Osteocyte (in vitro differentiated cells): ENCODE results near the gene CARMIL1. TPM values are rescaled to one million over a fixed set of nuclear protein-coding genes. Genes with fewer than 3 reads are reported as not detected.

ENCODE experiments used
- DNase-seq: peaks from one replicate; pipeline ENCODE4 v3.0.0; 2021; ENCODE audit warnings: mixed read lengths; ENCODE audit not compliant: unreplicated experiment; ENCODE audit errors: extremely low spot score
- H3K27ac Mint-ChIP-seq: one replicate; pipeline ENCODE4 v1.8.0; 2021; ENCODE audit warnings: mild to moderate bottlenecking, mixed read lengths; ENCODE audit not compliant: unreplicated experiment
- H3K27me3 Mint-ChIP-seq: one replicate; pipeline ENCODE4 v1.8.0; 2021; ENCODE audit warnings: mixed read lengths; ENCODE audit not compliant: unreplicated experiment
- H3K36me3 Mint-ChIP-seq: one replicate; pipeline ENCODE4 v1.8.0; 2021; ENCODE audit warnings: mixed read lengths; ENCODE audit not compliant: unreplicated experiment
- H3K4me1 Mint-ChIP-seq: one replicate; pipeline ENCODE4 v1.8.0; 2021; ENCODE audit warnings: mixed read lengths; ENCODE audit not compliant: unreplicated experiment
- H3K4me3 Mint-ChIP-seq: one replicate; pipeline ENCODE4 v1.8.0; 2021; ENCODE audit warnings: mild to moderate bottlenecking, moderate library complexity, mixed read lengths; ENCODE audit not compliant: unreplicated experiment
- H3K9me3 Mint-ChIP-seq: one replicate; pipeline ENCODE4 v1.8.0; 2021; ENCODE audit warnings: mixed read lengths; ENCODE audit not compliant: unreplicated experiment
- CTCF ChIP-seq: fragments of 200-600 bp; sonication (generic); IDR thresholded peaks from 2 replicates; pipeline ENCODE4 v1.5.0; 2021; ENCODE audit warnings: antibody characterized with exemption, mild to moderate bottlenecking, moderate library complexity
- total RNA-seq: library from RNA; stranded (reverse); gene quantifications from 2 replicates; pipeline ENCODE4 v1.2.1, GENCODE V29; 2021

The CARMIL1 gene
- total RNA-seq, 1 donor from 2014 or later: 14.9 TPM

DNA sequence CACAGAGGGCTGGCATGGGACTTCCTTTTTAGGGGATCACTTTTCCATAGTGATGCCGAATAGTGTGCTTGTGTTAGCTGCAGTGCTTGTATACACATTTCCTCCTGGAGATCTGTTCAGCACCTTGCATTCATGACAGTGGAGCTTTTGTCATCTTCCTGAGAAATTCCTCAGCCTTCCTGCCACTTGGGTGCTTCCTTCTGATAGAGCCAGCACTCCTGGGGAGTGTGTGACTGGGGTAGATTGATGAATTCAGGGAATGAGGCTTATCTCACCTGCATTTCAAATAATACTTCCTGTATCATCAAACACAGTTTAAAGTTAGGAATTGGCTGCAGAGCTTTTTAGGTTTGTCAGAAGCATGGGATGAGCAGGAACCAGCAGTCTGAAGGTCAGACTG lies 324.1 kb downstream of the CARMIL1 start:
- no peak for DNase-seq
- H3K27me3 Mint-ChIP-seq: no peaks in the 10 kb centered on the region
- H3K36me3 Mint-ChIP-seq: peaks cover 17% of the 10 kb centered on the region
- no peak overlapping the region for H3K27ac Mint-ChIP-seq
- H3K4me1 Mint-ChIP-seq: peaks cover 3% of the 10 kb centered on the region
- TF ChIP-seq CTCF: no peak
- no peak overlapping the region for H3K4me3 Mint-ChIP-seq
- H3K9me3 Mint-ChIP-seq: no peaks in the 10 kb centered on the region

DNA sequence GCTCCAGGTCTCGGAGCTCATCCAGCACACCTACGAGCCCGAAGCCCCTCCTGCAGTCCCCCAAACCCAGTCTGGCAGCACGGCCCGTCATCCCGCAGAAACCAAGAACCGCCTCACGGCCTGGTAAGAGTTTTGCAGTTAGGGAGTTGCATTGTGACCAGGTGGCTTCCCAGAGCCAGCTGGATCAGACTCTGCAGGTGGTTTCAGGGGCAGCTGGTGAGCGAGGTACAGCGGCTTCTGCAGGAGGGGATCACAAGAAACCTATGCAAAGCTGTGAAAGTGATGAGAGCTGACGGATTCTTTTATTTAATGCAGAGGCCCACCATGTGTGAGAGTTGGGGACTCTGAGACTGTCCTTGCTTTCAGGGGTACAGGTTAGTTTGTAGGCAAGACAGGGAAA lies 327.0 kb downstream of the CARMIL1 start:
- no peak for TF ChIP-seq CTCF

DNA sequence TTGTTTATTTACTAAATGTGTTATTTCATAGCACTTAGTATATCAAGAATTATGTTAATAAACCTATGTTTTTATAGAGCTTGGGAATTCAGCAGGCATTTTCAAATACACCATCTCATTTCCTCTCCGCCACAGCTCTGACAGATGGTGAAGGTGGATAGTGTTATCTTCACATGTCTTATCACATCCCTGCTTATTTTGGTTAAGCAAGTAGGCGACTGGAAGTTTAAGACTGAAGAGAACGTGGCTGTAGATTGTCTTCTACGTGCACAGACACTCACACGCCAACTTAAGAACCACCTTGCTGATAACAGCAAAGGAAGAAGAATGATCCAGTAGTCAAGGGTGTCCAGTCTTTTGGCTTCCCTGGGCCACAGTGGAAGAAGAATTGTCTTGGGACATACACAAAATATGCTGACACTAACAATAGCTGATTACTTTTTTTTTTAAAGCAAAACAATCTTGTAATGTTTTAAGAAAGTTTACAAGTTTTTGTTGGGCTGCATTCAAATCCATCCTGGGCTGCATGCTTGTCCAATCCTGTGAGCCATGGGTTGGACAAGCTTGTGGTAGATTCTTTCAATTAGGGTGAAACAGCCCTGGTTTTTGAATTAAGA lies 329.5 kb downstream of the CARMIL1 start:
- Mint-ChIP-seq H3K4me3 (no peak overlapping the region), H3K4me1 (peaks cover 6% of the 10 kb centered on the region), H3K27me3 (no peaks in the 10 kb centered on the region), H3K27ac (no peak overlapping the region), H3K36me3 (peaks cover 15% of the 10 kb centered on the region), H3K9me3 (no peaks in the 10 kb centered on the region)
- TF ChIP-seq CTCF: no peak
- no peak for DNase-seq

More for the DNA sequence above, 327.0 kb downstream of the CARMIL1 start:
- Mint-ChIP-seq H3K9me3 (no peaks in the 10 kb centered on the region), H3K36me3 (peaks cover 10% of the 10 kb centered on the region), H3K4me1 (peaks cover 3% of the 10 kb centered on the region), H3K27me3 (no peaks in the 10 kb centered on the region), H3K4me3 (no peak overlapping the region), H3K27ac (no peak overlapping the region)
- no peak for DNase-seq

DNA sequence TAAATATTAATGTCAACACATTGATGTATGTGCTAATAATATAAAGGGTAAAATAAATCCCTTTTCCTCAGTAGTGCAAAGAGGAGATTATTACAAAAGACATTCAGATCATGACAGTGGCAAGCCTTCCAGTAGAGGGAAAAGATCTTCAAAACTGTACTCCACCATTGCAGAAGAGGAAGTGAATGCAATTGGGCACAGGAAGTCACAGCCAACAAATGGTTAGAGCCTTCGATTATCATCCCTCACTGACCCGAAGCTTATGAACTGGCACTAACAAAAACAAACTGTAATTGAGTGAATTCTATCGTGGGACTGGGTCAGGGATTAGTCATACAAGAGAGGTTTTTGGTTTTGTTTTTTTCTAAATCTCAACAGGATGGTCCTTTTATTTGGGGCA lies 333.5 kb downstream of the CARMIL1 start:
- peaks cover 15% of the 10 kb centered on the region for H3K36me3 Mint-ChIP-seq

GRCh38 chr6:25613415-25613814 lies 334.2 kb downstream of the CARMIL1 start:
- Mint-ChIP-seq H3K9me3 (no peaks in the 10 kb centered on the region), H3K27ac (no peak overlapping the region), H3K27me3 (no peaks in the 10 kb centered on the region), H3K4me3 (no peak overlapping the region), H3K36me3 (peaks cover 12% of the 10 kb centered on the region), H3K4me1 (peaks cover 6% of the 10 kb centered on the region)
- no peak for TF ChIP-seq CTCF
- DNase-seq: no peak

More for the DNA sequence above, 333.5 kb downstream of the CARMIL1 start:
- no peaks in the 10 kb centered on the region for H3K27me3 Mint-ChIP-seq
- H3K9me3 Mint-ChIP-seq: no peaks in the 10 kb centered on the region
- H3K27ac Mint-ChIP-seq: no peak overlapping the region
- TF ChIP-seq CTCF: no peak
- no peak for DNase-seq
- H3K4me3 Mint-ChIP-seq: no peak overlapping the region
- peaks cover 6% of the 10 kb centered on the region for H3K4me1 Mint-ChIP-seq
